Prostate gland (tissue), 2 donors: ENCODE data around the gene GRP. TPM values are rescaled to one million over a fixed set of nuclear protein-coding genes. Genes with fewer than 3 reads are reported as not detected.

Experiments used
- DNase-seq: peaks from one replicate; pipeline ENCODE4 v3.0.0-alpha.2; 2019; ENCODE audit warnings: low spot score
- H3K27ac ChIP-seq, 2 donors: fragments of 200-600 bp; sonication (generic); 2 replicates each; pipeline ENCODE4 v1.5.1; 2017 to 2019
- H3K27me3 ChIP-seq: fragments of 200-600 bp; sonication (generic); replicated peaks from 2 replicates; pipeline ENCODE4 v1.5.1; 2019; ENCODE audit not compliant: insufficient read depth
- H3K36me3 ChIP-seq, 2 donors: fragments of 200-600 bp; sonication (generic); 1 replicate in 1 of 2; 2 replicates in 1 of 2; pipeline versions ENCODE4 v1.5.1 to v1.8.1; 2017 to 2019
- H3K4me1 ChIP-seq: fragments of 200-600 bp; sonication (generic); replicated peaks from 2 replicates; pipeline ENCODE4 v1.5.1; 2019
- H3K4me3 ChIP-seq, 2 donors: fragments of 200-600 bp; sonication (generic); 2 replicates each; pipeline ENCODE4 v1.5.1; 2017 to 2019
- H3K9me3 ChIP-seq: fragments of 200-600 bp; sonication (generic); 2 replicates; pipeline ENCODE4 v1.5.1; 2017
- POLR2A ChIP-seq: fragments of 450-650 bp; IDR thresholded peaks from one replicate; pipeline ENCODE4 v1.6.1; 2016; ENCODE audit warnings: antibody characterized with exemption, mild to moderate bottlenecking
- POLR2AphosphoS5 ChIP-seq: sonication (generic); formaldehyde crosslinking; IDR thresholded peaks from one replicate; pipeline ENCODE4 v1.6.1; 2017; ENCODE audit warnings: antibody characterized with exemption
- WGBS: methylation state at CpG from one replicate; pipeline ENCODE4 v1.1.5; 2018; 5-methylcytosine and 5-hydroxymethylcytosine counted together
- intact Hi-C: fragments of 100-400 bp; cut with DNase I; formaldehyde crosslinking; loops from one replicate; pipeline ENCODE4 v1.14.2; 2022
- total RNA-seq, 2 donors: library from RNA; depleted of rRNA; stranded (reverse); fragments of >200 nt; gene quantifications; one replicate each; pipeline ENCODE4 v1.1.0, GENCODE V29; 2016
- TF ChIP-seq, protein P1 (sequence below), 4 experiments: fragments of 200-600 bp in 2 of 4; fragments of 450-650 bp in 2 of 4; sonication (generic) in 2 of 4; IDR thresholded peaks; 1 replicate in 3 of 4; 2 replicates in 1 of 4; pipeline ENCODE4 v1.5.1; 2016 to 2019; ENCODE audit warnings: antibody characterized with exemption in 4 of 4, mild to moderate bottlenecking in 2 of 4, moderate library complexity in 2 of 4

GRP gene
- total RNA-seq, 2 donors from 2014 or later, result 1.4 TPM; not detected in 1

DNA sequence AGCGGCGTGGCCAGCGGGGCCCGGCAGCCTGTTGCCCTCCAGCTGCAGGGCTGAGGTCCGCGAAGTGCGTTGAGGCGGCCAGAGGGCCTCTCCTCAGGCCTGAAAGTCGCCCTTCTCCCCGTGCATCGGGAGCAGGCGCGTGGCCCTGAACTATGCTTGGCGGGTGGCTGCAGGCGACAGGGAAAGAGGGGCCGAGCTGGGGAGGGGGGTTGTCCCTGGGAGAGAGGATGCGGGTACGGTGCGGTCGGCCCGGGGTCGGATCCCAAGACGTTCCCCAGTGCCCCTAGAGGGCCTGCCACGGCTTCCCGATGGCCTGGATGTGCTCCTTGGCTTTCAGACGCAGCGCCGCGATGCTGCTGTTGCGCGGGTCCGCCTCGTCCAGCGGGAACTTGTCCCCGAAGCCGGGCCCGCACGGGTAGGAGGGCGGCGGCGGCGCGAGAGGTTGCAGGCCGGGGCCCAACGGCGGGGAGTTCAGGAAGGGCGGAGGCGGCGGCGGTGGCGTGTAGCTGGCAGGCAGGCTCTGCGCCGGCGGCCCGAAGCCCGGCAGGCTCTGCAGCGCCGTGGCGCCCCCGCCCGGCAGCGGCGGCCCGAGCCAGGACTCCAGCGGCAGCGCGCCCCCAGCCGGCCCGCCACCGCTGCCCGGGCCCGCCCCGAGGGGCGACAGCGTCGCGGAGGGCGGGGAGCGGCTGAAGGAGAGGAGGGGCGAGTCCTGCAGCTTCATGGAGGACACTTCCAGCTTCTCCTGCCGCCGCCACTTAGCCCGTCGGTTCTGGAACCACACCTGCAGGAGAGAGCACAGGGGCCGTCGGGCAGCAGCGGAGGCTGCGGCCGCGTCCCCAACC lies 49.0 kb downstream of the GRP start:
- Histone ChIP-seq H3K36me3 (no peaks in the 10 kb centered on the region), H3K27ac (no peak overlapping the region), H3K4me3 (no peak overlapping the region), H3K4me1 (no peaks in the 10 kb centered on the region), H3K9me3 (no peaks in the 10 kb centered on the region), H3K27me3 (peaks cover 65% of the 10 kb centered on the region)
- WGBS, result 2% methylated on average over 72 of the region's 90 CpGs
- intact Hi-C loops, result no loop called here
- DNase-seq, result no peak
- TF ChIP-seq POLR2AphosphoS5 (no peak), POLR2A (no peak)
- TF ChIP-seq, protein P1, sequence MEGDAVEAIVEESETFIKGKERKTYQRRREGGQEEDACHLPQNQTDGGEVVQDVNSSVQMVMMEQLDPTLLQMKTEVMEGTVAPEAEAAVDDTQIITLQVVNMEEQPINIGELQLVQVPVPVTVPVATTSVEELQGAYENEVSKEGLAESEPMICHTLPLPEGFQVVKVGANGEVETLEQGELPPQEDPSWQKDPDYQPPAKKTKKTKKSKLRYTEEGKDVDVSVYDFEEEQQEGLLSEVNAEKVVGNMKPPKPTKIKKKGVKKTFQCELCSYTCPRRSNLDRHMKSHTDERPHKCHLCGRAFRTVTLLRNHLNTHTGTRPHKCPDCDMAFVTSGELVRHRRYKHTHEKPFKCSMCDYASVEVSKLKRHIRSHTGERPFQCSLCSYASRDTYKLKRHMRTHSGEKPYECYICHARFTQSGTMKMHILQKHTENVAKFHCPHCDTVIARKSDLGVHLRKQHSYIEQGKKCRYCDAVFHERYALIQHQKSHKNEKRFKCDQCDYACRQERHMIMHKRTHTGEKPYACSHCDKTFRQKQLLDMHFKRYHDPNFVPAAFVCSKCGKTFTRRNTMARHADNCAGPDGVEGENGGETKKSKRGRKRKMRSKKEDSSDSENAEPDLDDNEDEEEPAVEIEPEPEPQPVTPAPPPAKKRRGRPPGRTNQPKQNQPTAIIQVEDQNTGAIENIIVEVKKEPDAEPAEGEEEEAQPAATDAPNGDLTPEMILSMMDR (IDR thresholded peaks at IDR 0.05), result peak in 1 of 4 experiments; percentile 17

DNA sequence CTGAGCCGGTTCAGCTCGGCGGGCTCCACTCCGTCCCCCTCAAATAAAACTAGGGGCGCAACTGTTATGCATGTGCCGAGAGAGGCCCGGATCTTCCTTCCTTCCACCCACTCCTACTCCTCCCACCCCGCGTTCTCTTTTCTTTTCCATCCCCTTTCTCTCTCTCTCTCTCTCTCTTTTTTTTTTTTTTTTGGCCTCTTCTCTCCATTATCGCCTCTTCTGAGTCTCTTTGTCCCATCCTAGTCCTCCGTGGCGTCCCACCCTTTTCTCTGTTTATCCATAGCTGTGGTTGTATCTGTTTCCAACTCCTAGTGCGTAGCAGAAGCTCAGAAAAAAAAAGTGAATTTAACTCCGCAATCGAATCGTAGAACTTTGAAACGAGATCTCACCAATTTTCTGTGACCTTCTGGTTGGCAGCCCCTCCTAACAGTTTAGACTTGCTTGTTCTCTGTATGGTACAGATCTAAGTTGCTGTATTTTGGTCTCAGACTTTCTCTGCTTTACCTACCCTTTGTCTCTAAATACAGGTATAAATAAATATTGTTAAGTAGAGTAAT lies 49.7 kb downstream of the GRP start:
- TF ChIP-seq, protein P1 (IDR thresholded peaks at IDR 0.05), result no peak
- TF ChIP-seq POLR2AphosphoS5 (no peak), POLR2A (no peak)
- intact Hi-C loops, result no loop called here

DNA sequence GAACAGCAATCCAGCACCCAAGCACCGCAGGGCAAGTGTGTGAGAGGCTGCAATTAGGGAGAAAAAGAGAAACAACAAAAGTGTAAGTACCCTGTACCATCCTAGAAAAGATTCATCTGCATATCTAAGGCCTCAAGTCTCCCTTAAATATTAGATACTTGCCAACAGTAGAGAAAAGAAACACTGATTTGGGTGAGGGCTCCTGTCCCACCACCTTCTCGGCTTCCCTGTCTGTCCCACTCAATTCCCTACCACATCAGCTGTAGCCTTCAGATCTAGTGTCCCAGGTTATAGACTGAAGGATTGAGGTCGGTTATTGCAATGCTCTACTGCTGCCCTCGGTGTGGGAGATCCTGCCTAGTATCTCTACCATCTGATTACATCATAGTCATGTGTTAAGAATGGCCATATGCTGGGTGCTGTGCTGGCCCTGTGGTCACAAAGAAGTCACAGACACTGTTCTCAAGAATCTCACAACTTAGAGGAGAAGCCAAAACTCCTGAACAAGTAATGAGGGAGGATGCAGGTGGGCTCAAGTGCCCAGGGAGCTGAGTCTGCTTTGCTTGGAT lies 50.8 kb downstream of the GRP start:
- DNase-seq, result no peak
- Histone ChIP-seq H3K36me3 (no peaks in the 10 kb centered on the region), H3K27me3 (peaks cover 52% of the 10 kb centered on the region), H3K9me3 (no peaks in the 10 kb centered on the region), H3K27ac (no peak overlapping the region), H3K4me1 (no peaks in the 10 kb centered on the region), H3K4me3 (no peak overlapping the region)
- intact Hi-C loops, result no loop called here
- TF ChIP-seq POLR2A (no peak), POLR2AphosphoS5 (no peak)
- TF ChIP-seq, protein P1 (IDR thresholded peaks at IDR 0.05), result no peak
- WGBS, result 16% methylated on average over 4 of the region's 4 CpGs

More for the DNA sequence above, 49.7 kb downstream of the GRP start:
- H3K9me3 ChIP-seq, result no peaks in the 10 kb centered on the region
- H3K27ac ChIP-seq, result no peak overlapping the region
- DNase-seq, result no peak
- 6% methylated on average over 17 of the region's 17 CpGs for WGBS
- H3K4me3 ChIP-seq, result no peak overlapping the region
- H3K4me1 ChIP-seq, result no peaks in the 10 kb centered on the region
- H3K27me3 ChIP-seq, result peaks cover 61% of the 10 kb centered on the region
- H3K36me3 ChIP-seq, result no peaks in the 10 kb centered on the region

DNA sequence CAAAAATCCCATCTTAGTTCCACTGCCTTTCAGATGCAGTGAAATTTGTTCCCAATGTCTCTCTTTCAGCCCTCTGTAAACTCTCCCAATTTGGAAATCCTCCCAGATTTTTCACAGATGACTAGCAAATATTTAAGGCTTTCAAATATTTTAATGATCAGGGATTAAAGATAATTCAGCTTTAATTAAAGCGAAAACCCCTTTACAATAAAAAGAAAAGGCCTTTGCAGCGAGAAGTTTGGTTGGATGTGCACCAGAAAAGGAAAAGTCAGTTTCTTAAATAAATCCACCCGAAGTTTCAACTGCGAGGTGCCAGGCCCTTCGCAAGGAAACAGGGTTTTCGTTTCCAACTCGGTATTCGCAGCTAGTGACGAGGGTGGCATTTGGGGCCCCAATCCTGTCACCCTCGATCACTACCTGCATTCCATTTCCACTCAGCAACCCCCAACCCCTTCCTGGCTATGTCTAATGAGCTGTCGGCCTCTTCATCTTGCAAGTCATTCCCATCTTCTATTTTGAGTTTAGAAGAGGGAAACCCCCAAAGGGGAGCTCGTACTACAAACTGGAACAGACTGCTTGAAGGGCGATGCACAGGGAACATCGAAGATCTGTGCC lies 51.8 kb downstream of the GRP start:
- DNase-seq, result no peak
- no peak overlapping the region for H3K4me3 ChIP-seq
- 20% methylated on average over 14 of the region's 14 CpGs for WGBS
- H3K36me3 ChIP-seq, result no peaks in the 10 kb centered on the region
- H3K27ac ChIP-seq, result no peak overlapping the region
- no peaks in the 10 kb centered on the region for H3K4me1 ChIP-seq
- intact Hi-C loops, result no loop called here
- H3K9me3 ChIP-seq, result no peaks in the 10 kb centered on the region
- no peak for TF ChIP-seq POLR2AphosphoS5
- TF ChIP-seq, protein P1 (IDR thresholded peaks at IDR 0.05), result no peak
- peaks cover 46% of the 10 kb centered on the region for H3K27me3 ChIP-seq
